Body of pancreas (tissue), 4 donors: ENCODE data around the gene ADAMTSL1. TPM values are rescaled to one million over a fixed set of nuclear protein-coding genes. Genes with fewer than 3 reads are reported as not detected.

Experiments
- ATAC-seq: fragments of 150-250 bp; one replicate; pipeline ENCODE4 v1.9.1; 2016
- DNase-seq, 4 donors: peaks; one replicate each; pipeline ENCODE4 v3.0.0-alpha.2; 2019
- H3K27ac ChIP-seq, 4 donors: fragments of 200-600 bp; sonication (generic); 1 replicate in 3 of 4; 2 replicates in 1 of 4; pipeline versions ENCODE4 v1.5.1 to v1.6.1; 2016 to 2019; ENCODE audit warnings: mild to moderate bottlenecking in 1 of 4, mixed read lengths in 1 of 4, moderate library complexity in 1 of 4
- H3K27me3 ChIP-seq, 2 donors: fragments of 200-600 bp; sonication (generic); one replicate each; pipeline ENCODE4 v1.6.0; 2016; ENCODE audit warnings: mild to moderate bottlenecking in 1 of 2
- H3K36me3 ChIP-seq, 2 donors: fragments of 200-600 bp; sonication (generic); replicated peaks in 1 of 2; 2 replicates each; pipeline ENCODE4 v1.5.1; 2016; ENCODE audit warnings: low read depth in 2 of 2; ENCODE audit not compliant: insufficient read depth in 1 of 2
- H3K4me1 ChIP-seq: fragments of 200-600 bp; sonication (generic); one replicate; pipeline ENCODE4 v1.6.0; 2016
- H3K4me3 ChIP-seq, 2 donors: fragments of 200-600 bp; sonication (generic); 1 replicate in 1 of 2; 2 replicates in 1 of 2; pipeline ENCODE4 v1.5.1; 2016 to 2019
- H3K9me3 ChIP-seq, 3 donors: fragments of 200-600 bp; sonication (generic); 1 replicate in 2 of 3; 2 replicates in 1 of 3; pipeline ENCODE4 v1.5.1; 2016
- CTCF ChIP-seq, 7 experiments: fragments of 450-650 bp in 4 of 7; fragments of 200-600 bp in 3 of 7; sonication (generic) in 3 of 7; IDR thresholded peaks; one replicate each; pipeline ENCODE4 v1.5.1; 2016 to 2019; ENCODE audit warnings: antibody characterized with exemption in 7 of 7
- POLR2A ChIP-seq, 3 donors: fragments of 450-650 bp; IDR thresholded peaks; one replicate each; pipeline ENCODE4 v1.6.1; 2016; ENCODE audit warnings: antibody characterized with exemption in 3 of 3, mild to moderate bottlenecking in 2 of 3
- WGBS, 2 donors: methylation state at CpG; one replicate each; pipeline ENCODE4 v1.1.5; 2017; 5-methylcytosine and 5-hydroxymethylcytosine counted together
- intact Hi-C: fragments of 100-400 bp; cut with DNase I; formaldehyde crosslinking; loops from one replicate; pipeline ENCODE4 v1.15.1; 2023
- total RNA-seq, 2 donors: library from RNA; depleted of rRNA; stranded (reverse); fragments of >200 nt; gene quantifications; one replicate each; pipeline ENCODE4 v1.1.0, GENCODE V29; 2016

ADAMTSL1 gene
- total RNA-seq, 2 donors from 2014 or later: 0.52 to 0.99 TPM

- Histone ChIP-seq H3K4me1 (no peaks in the 10 kb centered on the region), H3K27me3 (no peaks in the 10 kb centered on the region), H3K36me3 (no peaks in the 10 kb centered on the region), H3K27ac (no peak overlapping the region), H3K9me3 (no peaks in the 10 kb centered on the region), H3K4me3 (no peak overlapping the region)
- WGBS, 2 donors: 59 to 66% methylated on average over 5 of the region's 5 CpGs
- no peak for ATAC-seq
- TF ChIP-seq POLR2A (IDR thresholded peaks at IDR 0.05): no peak
- no peak for TF ChIP-seq CTCF (IDR thresholded peaks at IDR 0.05)
- intact Hi-C loops: no loop called here
- DNase-seq: no peak
These were observed 331.4 kb downstream of the ADAMTSL1 start for GRCh38 chr9:18805386-18805785.

DNA sequence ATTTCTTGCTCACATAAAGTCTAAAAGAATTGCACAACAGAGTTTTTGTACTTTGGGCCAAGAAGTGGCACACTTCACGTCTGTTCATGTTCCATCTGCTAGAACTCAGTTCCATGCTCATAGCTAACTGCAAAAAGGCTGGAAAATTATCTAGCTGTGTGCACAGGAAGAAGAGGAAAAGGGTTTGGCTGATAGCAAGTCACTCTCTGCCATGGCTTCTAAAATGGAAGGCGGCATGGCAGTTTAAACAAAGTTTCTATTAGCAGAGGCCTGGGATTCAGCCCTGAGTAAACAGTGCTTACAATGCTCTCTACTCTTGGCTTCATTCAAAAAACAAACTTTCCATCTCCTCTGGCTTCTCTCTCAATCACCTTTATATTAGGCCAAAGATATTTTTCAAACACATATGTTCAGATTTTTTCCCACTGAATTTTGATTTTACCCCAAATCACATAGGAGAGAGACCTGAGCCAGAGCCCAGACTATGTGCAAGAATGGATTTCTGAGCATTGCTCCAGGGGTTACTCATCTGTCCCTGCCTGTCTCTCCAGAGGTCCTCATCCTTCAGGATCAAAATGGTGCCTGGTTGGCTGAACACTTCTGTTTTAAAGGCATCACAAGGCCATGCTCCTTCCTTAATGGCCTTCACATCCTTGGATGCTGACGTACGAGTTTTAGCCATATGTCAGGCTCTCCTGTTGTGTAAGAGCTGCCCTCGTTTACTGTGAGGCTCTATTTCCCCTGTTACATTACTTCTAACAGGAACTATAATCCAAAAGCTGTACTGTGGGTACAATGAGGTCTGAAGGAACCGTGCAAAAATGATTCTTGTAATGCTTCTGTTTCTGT lies 332.5 kb downstream of the ADAMTSL1 start:
- H3K36me3 ChIP-seq: no peaks in the 10 kb centered on the region
- H3K4me1 ChIP-seq: no peaks in the 10 kb centered on the region
- H3K27ac ChIP-seq: no peak overlapping the region
- no peaks in the 10 kb centered on the region for H3K9me3 ChIP-seq
- 68 to 81% methylated on average over 6 of the region's 6 CpGs for WGBS, 2 donors
- no peak overlapping the region for H3K4me3 ChIP-seq
- DNase-seq: no peak
- intact Hi-C loops: no loop called here
- no peak for TF ChIP-seq POLR2A (IDR thresholded peaks at IDR 0.05)
- TF ChIP-seq CTCF (IDR thresholded peaks at IDR 0.05): no peak
- ATAC-seq: no peak
- no peaks in the 10 kb centered on the region for H3K27me3 ChIP-seq

DNA sequence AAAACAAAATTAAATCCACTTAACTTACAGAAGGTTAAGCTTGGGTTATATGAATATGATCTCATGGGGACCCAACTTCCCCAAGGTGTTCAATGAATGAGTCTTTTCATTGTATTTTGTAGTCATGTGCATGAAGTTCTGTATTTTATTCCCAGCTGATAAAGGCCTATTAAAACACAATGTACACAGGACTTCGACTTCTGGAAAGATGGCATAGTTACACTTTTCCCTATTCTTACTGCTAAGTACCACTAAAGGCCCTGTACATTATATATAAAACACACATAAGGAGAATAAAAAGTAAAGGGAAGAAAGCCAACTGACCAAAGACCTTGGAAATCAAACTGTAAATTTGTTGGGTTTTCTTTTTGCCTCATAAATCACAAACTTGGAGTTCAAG lies 336.6 kb downstream of the ADAMTSL1 start:
- no peaks in the 10 kb centered on the region for H3K9me3 ChIP-seq
- H3K27me3 ChIP-seq: no peaks in the 10 kb centered on the region
- ATAC-seq (no peak), DNase-seq (no peak)
- TF ChIP-seq CTCF (IDR thresholded peaks at IDR 0.05): no peak
- TF ChIP-seq POLR2A (IDR thresholded peaks at IDR 0.05): no peak
- 56 to 72% methylated on average over 1 of the region's 1 CpG for WGBS, 2 donors
- no peak overlapping the region for H3K4me3 ChIP-seq
- no peaks in the 10 kb centered on the region for H3K4me1 ChIP-seq
- intact Hi-C loops: no loop called here
- H3K36me3 ChIP-seq: no peaks in the 10 kb centered on the region
- no peak overlapping the region for H3K27ac ChIP-seq

GRCh38 chr9:18811171-18811570 lies 337.2 kb downstream of the ADAMTSL1 start:
- Histone ChIP-seq H3K4me1 (no peaks in the 10 kb centered on the region), H3K36me3 (no peaks in the 10 kb centered on the region), H3K27ac (no peak overlapping the region), H3K27me3 (no peaks in the 10 kb centered on the region), H3K9me3 (no peaks in the 10 kb centered on the region), H3K4me3 (no peak overlapping the region)
- intact Hi-C loops: no loop called here
- ATAC-seq (no peak), DNase-seq (no peak)
- no peak for TF ChIP-seq CTCF (IDR thresholded peaks at IDR 0.05)
- no peak for TF ChIP-seq POLR2A (IDR thresholded peaks at IDR 0.05)
- 67 to 100% methylated on average over 1 to 2 of the region's 2 CpGs for WGBS, 2 donors

GRCh38 chr9:18819418-18819817 lies 345.5 kb downstream of the ADAMTSL1 start:
- H3K9me3 ChIP-seq: no peaks in the 10 kb centered on the region
- peaks cover 8% of the 10 kb centered on the region for H3K4me1 ChIP-seq
- TF ChIP-seq CTCF (IDR thresholded peaks at IDR 0.05): no peak
- no peak for TF ChIP-seq POLR2A (IDR thresholded peaks at IDR 0.05)
- intact Hi-C loops: no loop called here
- DNase-seq: no peak
- H3K4me3 ChIP-seq: no peak overlapping the region
- WGBS, 2 donors: 67 to 84% methylated on average over 3 of the region's 3 CpGs
- H3K27ac ChIP-seq: no peak overlapping the region
- H3K36me3 ChIP-seq: no peaks in the 10 kb centered on the region
- no peaks in the 10 kb centered on the region for H3K27me3 ChIP-seq
- no peak for ATAC-seq
